Smooth muscle cell (in vitro differentiated cells): ENCODE data around the gene PDE7B. TPM values are rescaled to one million over a fixed set of nuclear protein-coding genes. Genes with fewer than 3 reads are reported as not detected.
"Not testable (repeated sequence)": the region's sequence is repeated elsewhere in the genome, so short reads cannot be mapped to it uniquely, and the experiment has no call there.

ENCODE experiments used
- DNase-seq: peaks from one replicate; lab custom pipeline; 2025; ENCODE audit not compliant: unreplicated experiment; lab: John Stamatoyannopoulos, UW
- H2AFZ ChIP-seq: fragments of 200-600 bp; sonication (generic); 2 replicates; pipeline ENCODE4 v1.6.0; 2016; ENCODE audit warnings: antibody characterized with exemption, low read depth, mild to moderate bottlenecking
- H3F3A ChIP-seq: fragments of 200-600 bp; sonication (generic); 2 replicates; pipeline ENCODE4 v1.6.0; 2017; ENCODE audit warnings: antibody characterized with exemption, low read depth
- H3K27ac ChIP-seq: fragments of 200-600 bp; sonication (generic); 2 replicates; pipeline ENCODE4 v1.5.1; 2016; ENCODE audit warnings: low read depth, mild to moderate bottlenecking
- H3K27me3 ChIP-seq: fragments of 200-600 bp; sonication (generic); 2 replicates; pipeline ENCODE4 v1.6.1; 2016; ENCODE audit warnings: low read depth, mild to moderate bottlenecking
- H3K36me3 ChIP-seq: fragments of 200-600 bp; sonication (generic); 2 replicates; pipeline ENCODE4 v1.5.1; 2016; ENCODE audit warnings: low read depth
- H3K4me1 ChIP-seq: fragments of 200-600 bp; sonication (generic); 2 replicates; pipeline ENCODE4 v1.5.1; 2016; ENCODE audit warnings: low read depth
- H3K4me2 ChIP-seq: fragments of 200-600 bp; sonication (generic); 2 replicates; pipeline ENCODE4 v1.6.0; 2016; ENCODE audit warnings: mild to moderate bottlenecking
- H3K4me3 ChIP-seq: fragments of 200-600 bp; sonication (generic); 2 replicates; pipeline ENCODE4 v1.5.1; 2016; ENCODE audit warnings: mild to moderate bottlenecking
- H3K79me2 ChIP-seq: fragments of 200-600 bp; sonication (generic); 2 replicates; pipeline ENCODE4 v1.6.0; 2016; ENCODE audit warnings: low read depth, mild to moderate bottlenecking
- H3K9ac ChIP-seq: fragments of 200-600 bp; sonication (generic); 2 replicates; pipeline ENCODE4 v1.6.0; 2016; ENCODE audit warnings: low read depth
- H3K9me3 ChIP-seq: fragments of 200-600 bp; sonication (generic); replicated peaks from 2 replicates; pipeline ENCODE4 v1.5.1; 2016; ENCODE audit warnings: low read depth
- H4K20me1 ChIP-seq: fragments of 200-600 bp; sonication (generic); 2 replicates; pipeline ENCODE4 v1.6.0; 2016; ENCODE audit warnings: low read depth
- WGBS: methylation state at CpG from one replicate; pipeline ENCODE4 v1.1.7; 2016; ENCODE audit warnings: low lambda C conversion rate; 5-methylcytosine and 5-hydroxymethylcytosine counted together
- polyA plus RNA-seq: library from polyadenylated mRNA; unstranded; fragments of >200 nt; fragmentation: Nextera tagmentation; extraction: Ambion mirVana; gene quantifications from 2 replicates; pipeline ENCODE4 v1.2.1, GENCODE V29; 2016
- total RNA-seq: library from RNA; depleted of rRNA; stranded (reverse); fragments of >200 nt; gene quantifications from 2 replicates; pipeline ENCODE4 v1.2.3, GENCODE V29; 2014
- TF ChIP-seq, protein P1 (sequence below): fragments of 200-600 bp; sonication (generic); IDR thresholded peaks from 2 replicates; pipeline ENCODE4 v1.5.1; 2017; ENCODE audit warnings: borderline replicate concordance, mild to moderate bottlenecking, antibody characterized with exemption; ENCODE audit not compliant: insufficient read depth, poor library complexity, severe bottlenecking

Gene PDE7B
- total and polyA plus RNA-seq, 2 experiments from 2014 or later, result 23.5 to 36.9 TPM

DNA sequence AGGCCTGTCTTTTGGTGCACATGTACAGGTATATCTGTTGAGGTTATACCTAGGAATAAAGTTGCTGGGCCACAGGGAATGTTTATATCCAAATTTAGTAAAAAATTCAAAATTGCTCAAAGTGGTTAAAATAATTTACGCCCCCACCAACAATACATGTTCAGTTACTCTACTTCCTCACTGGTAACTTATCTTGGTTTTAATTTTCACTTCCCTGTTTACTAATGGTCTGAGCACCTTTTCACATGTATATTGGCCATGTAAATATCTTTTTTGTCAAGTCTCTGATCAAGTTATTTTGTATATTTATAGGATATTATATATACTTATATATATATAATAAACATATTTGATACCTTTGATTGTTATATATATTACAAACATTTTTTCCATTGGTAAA, 9.7 kb downstream of the PDE7B start:
- Histone ChIP-seq H3K4me1 (no peaks in the 10 kb centered on the region), H3K9me3 (no peaks in the 10 kb centered on the region), H3K27ac (no peak overlapping the region), H2AFZ (no peak overlapping the region), H4K20me1 (peaks cover 2% of the 10 kb centered on the region), H3K27me3 (no peaks in the 10 kb centered on the region), H3K4me2 (no peak overlapping the region), H3K9ac (no peak overlapping the region), H3K4me3 (no peak overlapping the region), H3F3A (no peaks in the 10 kb centered on the region), H3K79me2 (peaks cover 53% of the 10 kb centered on the region), H3K36me3 (no peaks in the 10 kb centered on the region)
- WGBS, result 96% methylated on average over 1 of the region's 1 CpG
- TF ChIP-seq, protein P1, sequence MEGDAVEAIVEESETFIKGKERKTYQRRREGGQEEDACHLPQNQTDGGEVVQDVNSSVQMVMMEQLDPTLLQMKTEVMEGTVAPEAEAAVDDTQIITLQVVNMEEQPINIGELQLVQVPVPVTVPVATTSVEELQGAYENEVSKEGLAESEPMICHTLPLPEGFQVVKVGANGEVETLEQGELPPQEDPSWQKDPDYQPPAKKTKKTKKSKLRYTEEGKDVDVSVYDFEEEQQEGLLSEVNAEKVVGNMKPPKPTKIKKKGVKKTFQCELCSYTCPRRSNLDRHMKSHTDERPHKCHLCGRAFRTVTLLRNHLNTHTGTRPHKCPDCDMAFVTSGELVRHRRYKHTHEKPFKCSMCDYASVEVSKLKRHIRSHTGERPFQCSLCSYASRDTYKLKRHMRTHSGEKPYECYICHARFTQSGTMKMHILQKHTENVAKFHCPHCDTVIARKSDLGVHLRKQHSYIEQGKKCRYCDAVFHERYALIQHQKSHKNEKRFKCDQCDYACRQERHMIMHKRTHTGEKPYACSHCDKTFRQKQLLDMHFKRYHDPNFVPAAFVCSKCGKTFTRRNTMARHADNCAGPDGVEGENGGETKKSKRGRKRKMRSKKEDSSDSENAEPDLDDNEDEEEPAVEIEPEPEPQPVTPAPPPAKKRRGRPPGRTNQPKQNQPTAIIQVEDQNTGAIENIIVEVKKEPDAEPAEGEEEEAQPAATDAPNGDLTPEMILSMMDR, result no peak
- DNase-seq, result no peak

DNA sequence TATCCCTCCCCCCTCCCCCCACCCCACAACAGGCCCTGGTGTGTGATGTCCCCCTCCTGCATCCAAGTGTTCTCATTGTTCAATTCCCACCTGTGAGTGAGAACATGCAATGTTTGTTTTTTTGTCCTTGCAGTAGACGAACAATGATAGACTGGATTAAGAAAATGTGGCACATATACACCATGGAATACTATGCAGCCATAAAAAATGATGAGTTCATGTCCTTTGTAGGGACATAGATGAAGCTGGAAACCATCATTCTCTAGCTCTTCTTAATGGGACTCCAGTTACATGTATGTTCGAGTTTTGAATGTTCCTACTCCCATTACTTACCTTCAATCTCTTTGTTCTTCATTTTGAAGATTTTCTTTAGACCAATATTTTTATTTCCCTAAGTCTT, 13.4 kb downstream of the PDE7B start:
- not testable (repeated sequence) for H4K20me1 ChIP-seq, H3K4me1 ChIP-seq, H3K4me3 ChIP-seq, H3K36me3 ChIP-seq, H3K27ac ChIP-seq, H3K9me3 ChIP-seq, H3F3A ChIP-seq, DNase-seq, H3K9ac ChIP-seq, H3K27me3 ChIP-seq, H3K4me2 ChIP-seq, H2AFZ ChIP-seq
- 96% methylated on average over 2 of the region's 2 CpGs for WGBS
- peaks cover 58% of the 10 kb centered on the region for H3K79me2 ChIP-seq

DNA sequence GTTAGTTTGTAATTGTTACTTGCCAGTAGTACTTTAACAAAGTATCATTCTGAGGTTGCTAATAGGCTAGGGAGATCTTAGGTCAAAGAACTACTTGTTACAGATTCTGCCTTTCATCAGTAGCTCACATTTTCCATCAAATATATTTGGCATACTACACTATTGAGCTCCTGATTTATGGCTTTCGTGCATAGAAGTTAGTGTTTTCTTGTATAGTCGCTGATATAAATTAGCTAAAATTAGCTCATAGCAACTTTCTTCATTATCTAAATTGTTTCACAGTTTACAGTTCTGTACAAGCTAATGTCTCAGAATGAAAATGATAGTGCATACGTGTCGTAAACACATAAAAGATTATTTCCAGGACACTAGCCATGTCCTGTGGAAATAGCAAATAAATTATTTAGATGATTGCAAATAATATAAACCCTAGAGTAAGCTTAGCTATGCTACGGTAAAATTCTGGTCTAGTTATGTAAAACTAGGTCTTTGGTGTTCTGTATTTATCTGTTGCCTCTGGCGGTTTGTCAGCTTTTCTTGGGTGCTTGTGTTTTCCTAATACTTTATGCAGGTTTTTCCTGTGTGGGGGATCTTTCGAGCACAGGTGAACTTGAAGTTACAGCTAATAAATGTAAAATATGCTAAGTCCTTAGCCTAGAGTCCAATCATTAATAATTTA, 15.1 kb downstream of the PDE7B start:
- Histone ChIP-seq H3F3A (no peaks in the 10 kb centered on the region), H3K79me2 (peaks cover 48% of the 10 kb centered on the region), H4K20me1 (no peaks in the 10 kb centered on the region), H3K4me2 (peak overlapping the region; percentile 15), H2AFZ (no peak overlapping the region), H3K9me3 (no peaks in the 10 kb centered on the region), H3K36me3 (no peaks in the 10 kb centered on the region), H3K4me1 (peaks cover 1% of the 10 kb centered on the region), H3K4me3 (no peak overlapping the region), H3K9ac (no peak overlapping the region), H3K27me3 (no peaks in the 10 kb centered on the region), H3K27ac (no peak overlapping the region)
- TF ChIP-seq, protein P1, result no peak
- no peak for DNase-seq
- WGBS, result 71% methylated on average over 7 of the region's 7 CpGs

DNA sequence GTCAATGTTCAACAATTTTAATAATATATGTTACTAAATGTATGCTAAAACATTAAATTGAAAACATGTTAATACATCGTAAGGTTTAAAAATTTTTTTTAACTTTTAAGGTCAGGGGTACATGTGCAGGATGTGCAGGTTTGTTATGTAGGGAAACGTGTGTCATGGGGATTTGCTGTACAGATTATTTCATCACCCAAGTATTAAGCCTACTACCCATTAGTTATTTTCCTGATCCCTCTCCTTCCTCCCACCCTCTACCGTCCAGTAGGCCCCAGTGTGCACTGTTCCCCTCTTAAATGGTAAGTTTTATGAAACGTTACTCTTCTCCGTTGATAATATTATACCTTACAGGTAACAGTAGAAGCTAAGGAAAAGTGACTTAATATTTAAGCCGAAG, 15.8 kb downstream of the PDE7B start:
- no peak overlapping the region for H3K27ac ChIP-seq
- WGBS, result 79% methylated on average over 6 of the region's 6 CpGs
- H3K36me3 ChIP-seq, result no peaks in the 10 kb centered on the region
- H3K79me2 ChIP-seq, result peaks cover 42% of the 10 kb centered on the region
- no peaks in the 10 kb centered on the region for H3K27me3 ChIP-seq
- H3K9me3 ChIP-seq, result no peaks in the 10 kb centered on the region
- TF ChIP-seq, protein P1, result no peak
- no peaks in the 10 kb centered on the region for H4K20me1 ChIP-seq
- no peaks in the 10 kb centered on the region for H3F3A ChIP-seq
- no peak overlapping the region for H3K9ac ChIP-seq
- H3K4me2 ChIP-seq, result no peak overlapping the region
- no peak for DNase-seq
- H3K4me3 ChIP-seq, result no peak overlapping the region
- H2AFZ ChIP-seq, result no peak overlapping the region
- H3K4me1 ChIP-seq, result peaks cover 7% of the 10 kb centered on the region
